Stimulated activated CD4-positive, alpha-beta T cell treated with anti-CD3 and anti-CD28 coated beads, TNF-alpha, amount 100 ng/mL, for 24 hours (primary cell): ENCODE results near the gene CYP26A1.

Experiments used
- DNase-seq, 3 experiments: peaks; one replicate each; pipeline ENCODE4 v3.0.0-alpha.2; 2020; ENCODE audit warnings: low read depth in 3 of 3

The CYP26A1 gene

GRCh38 chr10:93073539-93074146 is at the start of gene CYP26A1:
TSS of gene CYP26A1 (plus strand) at chr10:93073893. CDS start at chr10:93073935, 42 bp downstream.
- no peak for DNase-seq

DNA sequence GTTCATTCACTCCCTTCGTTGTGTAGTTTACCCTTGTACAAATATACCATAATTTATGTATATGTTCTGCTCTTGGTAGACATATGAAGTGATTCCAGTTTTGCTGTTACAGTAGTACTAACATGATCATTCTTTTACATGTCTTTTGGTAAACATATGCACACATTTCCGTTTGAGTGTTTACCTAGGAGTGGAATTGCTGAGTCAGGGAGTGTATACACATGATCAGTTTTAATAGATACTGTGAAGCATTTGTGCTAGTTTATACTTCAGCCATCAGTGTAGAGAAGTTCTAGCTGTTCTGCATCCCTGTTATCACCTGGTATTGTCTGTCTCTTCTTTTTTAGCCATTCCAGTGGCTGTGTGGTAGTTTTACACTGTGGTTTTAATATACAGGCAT is 47.6 kb upstream of the CYP26A1 start:
- no peak for DNase-seq

DNA sequence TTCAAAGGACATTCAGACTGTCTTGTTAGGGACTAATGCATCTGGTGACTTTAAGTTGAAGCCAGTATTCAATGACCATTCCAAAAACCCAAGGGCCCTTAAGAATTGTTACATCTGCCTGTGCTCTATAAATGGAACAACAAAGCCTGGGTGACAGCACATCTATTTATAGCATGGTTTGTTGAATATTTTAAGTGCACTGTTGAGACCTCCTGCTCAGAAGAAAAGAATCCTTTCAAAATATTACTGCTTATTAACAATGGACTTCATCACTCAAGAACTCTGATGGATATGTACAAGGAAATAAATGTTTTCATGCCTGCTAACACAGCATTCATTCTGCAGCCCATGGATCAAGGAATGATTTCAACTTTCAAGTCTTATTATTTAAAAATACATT is 46.2 kb upstream of the CYP26A1 start:
- DNase-seq = no peak

DNA sequence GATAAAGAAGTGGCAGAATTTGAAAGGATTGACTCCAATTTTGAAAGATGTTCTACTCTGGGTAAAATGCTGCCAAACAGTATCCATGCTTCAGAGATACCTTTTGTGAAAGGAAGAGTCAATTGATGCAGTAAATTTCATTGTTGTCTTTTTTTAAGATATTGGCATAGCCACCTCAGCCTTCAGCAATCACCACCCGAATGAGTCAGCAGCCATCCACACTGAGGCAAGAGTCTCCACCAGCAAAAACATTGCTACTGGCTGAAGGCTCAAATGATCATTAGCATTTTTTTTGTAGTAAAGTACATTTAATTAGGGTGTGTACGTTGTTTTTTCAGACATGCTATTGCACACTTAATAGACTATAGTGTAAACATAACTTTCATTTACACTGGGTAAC is 44.8 kb upstream of the CYP26A1 start:
- no peak for DNase-seq

DNA sequence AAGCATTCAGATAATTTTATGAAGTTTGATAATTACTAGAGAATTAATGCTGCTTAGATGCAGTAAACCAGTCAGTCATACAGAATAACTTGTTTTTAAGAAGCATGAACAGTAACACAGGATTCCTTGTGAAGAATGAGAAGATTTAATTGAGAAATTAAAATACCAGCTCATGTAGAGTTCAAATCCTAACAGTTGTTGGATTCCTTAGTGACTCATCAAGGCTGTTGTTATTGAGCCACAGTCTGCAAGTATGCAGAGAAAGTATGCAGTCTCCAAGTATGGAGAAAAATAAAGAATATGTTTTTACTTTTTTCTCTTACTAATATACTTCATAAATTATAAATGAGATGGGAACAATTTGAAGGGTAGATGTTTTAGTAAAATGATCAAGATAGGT is 43.3 kb upstream of the CYP26A1 start:
- no peak for DNase-seq

DNA sequence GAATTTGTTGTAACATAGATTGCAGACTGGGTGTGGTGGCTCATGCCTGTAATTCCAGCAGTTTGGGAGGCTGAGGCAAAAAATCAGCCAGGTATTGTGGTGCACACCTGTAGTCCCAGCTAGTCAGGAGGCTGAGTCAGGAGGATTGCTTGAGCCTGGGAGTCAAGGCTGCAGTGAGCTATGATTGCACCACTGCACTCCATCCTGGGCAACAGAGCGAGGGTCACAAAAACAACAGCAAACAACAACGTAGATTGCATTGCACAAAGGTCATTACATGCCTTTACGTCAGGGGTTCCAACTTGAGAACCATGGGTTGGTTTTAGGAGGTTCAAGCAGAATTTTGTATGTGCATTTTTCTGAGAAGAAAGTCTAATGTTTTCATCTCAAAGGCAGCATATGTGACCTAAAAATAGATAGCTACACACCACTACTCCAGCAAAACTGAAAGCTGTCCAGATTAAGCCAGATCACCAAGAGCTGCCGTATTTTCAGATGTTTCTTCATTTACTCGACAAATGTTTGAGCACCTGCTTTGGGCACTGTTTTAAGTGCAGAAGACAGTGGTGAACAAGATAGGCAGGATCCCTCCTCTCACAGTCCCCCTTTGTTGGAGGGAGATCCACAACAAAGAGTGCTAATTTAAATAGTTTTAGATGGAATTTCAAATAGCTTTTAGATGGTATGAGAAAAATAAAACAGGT is 41.4 kb upstream of the CYP26A1 start:
- DNase-seq = no peak

- DNase-seq = no peak
Measured at GRCh38 chr10:93032809-93033137, 40.9 kb upstream of the CYP26A1 start.

GRCh38 chr10:93034426-93034825 is 39.3 kb upstream of the CYP26A1 start:
- DNase-seq = no peak

DNA sequence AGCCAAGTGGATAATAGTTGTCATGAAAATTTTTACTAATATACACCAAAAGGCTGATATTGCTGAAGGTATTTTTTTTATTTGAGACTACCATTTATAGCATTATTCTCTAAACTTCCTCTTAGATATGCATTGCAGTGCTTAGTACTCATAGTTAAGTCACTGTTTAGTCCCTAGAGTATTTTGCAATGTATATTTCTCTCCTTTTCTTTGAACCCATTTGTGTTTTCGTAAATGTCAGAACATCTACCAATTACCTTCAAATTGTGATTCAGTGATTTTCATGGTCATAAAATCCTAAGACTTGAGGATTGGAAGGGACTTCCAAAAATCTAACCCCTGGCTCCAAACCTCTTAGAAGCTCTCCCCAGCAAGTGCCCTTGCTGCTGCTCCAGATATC is 34.6 kb upstream of the CYP26A1 start:
- no peak for DNase-seq

DNA sequence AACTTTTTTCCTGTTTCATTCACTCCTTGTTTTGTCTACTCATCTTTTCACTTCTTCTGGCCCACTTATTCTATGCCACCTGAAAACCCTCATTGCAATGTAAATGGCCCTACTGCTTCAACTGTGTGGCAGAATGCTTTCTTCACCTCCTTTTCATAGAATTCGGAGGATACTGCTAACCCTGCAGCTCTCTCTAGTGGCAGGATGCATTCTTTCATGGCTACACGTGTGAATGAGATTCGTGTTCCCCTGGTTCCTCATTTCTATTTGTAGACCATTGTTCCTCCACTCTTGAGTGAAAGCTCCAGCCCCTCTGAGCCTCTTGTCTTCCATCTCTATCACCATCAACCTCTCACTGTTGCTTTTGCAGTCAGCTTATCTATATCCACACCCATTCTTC is 34.0 kb upstream of the CYP26A1 start:
- DNase-seq = no peak

- DNase-seq = no peak
Measured at GRCh38 chr10:93054486-93054885, 19.2 kb upstream of the CYP26A1 start.

DNA sequence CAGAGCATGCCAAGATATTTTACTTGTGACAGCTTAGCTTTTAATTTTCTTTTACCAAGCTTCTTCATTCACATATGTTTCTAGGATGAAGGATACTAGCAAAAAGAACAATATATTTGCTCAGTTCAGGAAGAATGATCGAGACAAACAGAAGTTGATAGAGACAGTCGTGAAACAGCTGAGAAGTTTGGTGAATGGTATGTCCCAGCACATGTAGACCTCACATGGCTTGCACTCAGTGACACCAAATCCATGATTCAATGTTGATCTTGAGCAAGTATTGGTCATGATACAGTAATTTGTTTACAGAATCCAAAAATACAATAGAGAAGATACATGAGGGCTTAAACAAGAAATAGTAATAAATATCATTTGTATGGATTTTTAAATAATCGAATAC is 15.6 kb upstream of the CYP26A1 start:
- no peak for DNase-seq

- DNase-seq = no peak
Measured at GRCh38 chr10:93059975-93060886, 13.5 kb upstream of the CYP26A1 start, which contains the start of gene CYP26C1. TSS of gene CYP26C1 (plus strand) at chr10:93060798. CDS start at chr10:93061264, 466 bp downstream.

- no peak for DNase-seq
Measured at GRCh38 chr10:93060887-93061593, 12.7 kb upstream of the CYP26A1 start.

DNA sequence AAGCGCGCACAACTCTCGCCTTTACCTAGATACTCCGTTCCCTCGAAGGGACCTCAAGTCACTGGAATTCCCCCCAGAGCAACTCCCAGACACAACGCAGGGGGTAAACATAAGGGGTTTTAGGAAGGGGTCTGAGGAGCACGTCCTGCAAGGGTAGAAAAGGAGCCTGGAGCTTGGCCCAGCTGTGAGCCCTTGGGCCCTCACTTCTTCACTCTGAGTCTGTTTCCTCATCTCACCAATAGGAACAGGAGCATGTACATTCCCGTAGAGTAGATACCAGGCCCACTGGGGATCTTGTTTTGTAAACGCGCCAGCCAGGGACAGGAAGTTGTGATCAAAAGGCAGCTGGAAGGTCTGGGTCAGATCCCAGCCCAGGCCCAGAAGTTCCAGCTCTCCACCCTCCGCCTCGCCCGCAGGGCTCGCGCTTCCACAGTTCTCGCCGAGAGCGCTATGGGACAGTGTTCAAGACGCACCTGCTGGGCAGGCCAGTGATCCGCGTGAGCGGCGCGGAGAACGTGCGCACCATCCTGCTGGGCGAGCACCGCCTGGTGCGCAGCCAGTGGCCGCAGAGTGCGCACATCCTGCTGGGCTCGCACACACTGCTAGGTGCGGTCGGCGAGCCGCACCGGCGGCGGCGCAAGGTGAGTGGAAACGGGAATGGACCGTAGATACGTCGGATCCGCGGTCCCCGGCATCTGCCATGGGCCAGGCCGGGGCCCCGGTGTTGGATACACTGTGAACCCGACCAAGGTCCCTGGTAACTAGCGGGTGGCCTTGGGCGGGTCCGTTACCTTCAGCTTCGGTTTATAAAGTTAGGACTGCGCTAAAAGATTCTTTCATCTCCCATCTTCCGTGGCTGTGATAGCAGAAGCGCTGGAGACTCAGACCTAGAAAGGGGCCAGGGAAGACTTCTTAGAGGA is 11.8 kb upstream of the CYP26A1 start:
- DNase-seq = no peak

- peak in 1 of 3 experiments; percentile 51 for DNase-seq
Measured at GRCh38 chr10:93062514-93063143, 11.1 kb upstream of the CYP26A1 start.

DNA sequence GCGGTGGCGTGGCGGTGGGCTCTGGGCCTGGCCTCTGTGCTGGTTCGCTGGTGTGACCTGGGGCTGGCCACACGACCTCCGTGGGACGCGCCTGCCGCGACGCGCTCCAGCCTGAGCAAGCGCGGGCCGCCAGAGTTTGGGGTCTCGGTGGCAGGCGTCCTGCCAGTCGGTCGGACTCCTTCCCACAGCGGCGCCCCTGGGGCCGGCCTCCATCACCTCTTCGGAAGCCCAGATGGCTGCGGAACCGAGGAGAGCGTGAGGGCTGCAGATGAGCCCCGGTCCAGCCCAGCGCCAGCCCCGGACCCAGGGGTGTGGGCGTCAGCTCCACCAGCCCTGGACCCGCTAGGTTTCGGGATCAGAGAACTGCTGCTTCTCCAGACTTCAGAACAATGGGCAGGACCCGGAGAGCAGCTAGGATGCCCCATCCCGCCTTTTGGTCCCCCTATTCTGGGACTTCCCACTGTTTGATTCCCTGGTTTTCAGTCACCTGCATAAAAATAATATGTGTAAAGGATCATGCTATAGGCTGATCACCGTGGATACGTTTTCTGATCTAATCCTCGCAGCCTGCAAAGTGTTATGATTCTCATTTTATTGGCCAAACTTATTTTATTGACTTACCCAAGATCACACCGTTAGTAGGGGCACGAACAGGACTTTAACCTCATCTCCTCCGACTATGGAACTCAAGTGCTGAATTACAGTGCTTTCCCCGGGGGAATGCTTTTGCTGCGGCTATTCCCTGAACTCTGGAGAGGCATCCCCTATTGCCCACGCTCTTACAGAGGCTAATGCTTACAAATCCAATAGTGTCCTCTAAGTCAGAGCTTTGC is 10.3 kb upstream of the CYP26A1 start:
- DNase-seq = no peak

DNA sequence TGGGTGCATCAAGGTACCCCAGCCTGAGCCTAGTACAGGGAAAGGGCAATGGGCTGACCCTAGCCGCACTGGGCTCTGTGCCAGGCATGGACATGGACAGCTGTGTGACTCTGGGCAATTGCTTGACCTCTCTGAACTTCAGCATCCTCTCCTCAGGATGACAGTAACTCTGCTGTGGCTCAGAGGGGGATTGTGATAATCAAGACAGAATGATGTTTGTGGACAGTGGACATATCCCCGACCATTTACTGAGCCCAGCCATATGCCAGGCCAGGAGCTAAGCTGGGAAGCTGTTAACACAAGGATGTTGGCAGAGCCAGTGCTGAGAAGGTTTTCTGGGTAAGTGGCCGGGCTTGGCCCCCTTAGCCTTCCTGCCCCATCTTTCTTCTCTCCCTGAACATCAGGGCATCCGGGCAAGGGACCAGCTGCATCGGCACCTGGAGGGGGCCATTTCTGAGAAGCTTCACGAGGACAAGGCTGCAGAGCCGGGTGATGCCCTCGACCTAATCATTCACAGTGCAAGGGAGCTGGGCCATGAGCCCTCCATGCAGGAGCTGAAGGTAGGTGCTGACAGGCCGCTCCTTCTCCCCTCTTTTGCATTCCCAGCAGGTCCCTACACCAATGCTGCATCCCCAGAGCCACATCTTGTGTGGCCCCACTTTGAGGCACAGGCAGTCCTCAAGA is 9.6 kb upstream of the CYP26A1 start:
- no peak for DNase-seq
